Keratinocyte (primary cell): ENCODE results near the gene KDM4B. TPM values are rescaled to one million over a fixed set of nuclear protein-coding genes. Genes with fewer than 3 reads are reported as not detected.

Experiments used
- DNase-seq: peaks from one replicate; pipeline ENCODE4 v3.0.0-alpha.2; 2011; ENCODE audit warnings: low read depth, missing footprints, low spot score
- FAIRE-seq: peaks from 2 replicates; lab custom pipeline; 2011; peaks lifted over from hg19 to GRCh38; lab: Jason Lieb, UNC
- H2AFZ ChIP-seq: 2 replicates; pipeline ENCODE4 v1.6.0; 2012; ENCODE audit warnings: low read length, control low read depth, inconsistent platforms; ENCODE audit not compliant: control insufficient read depth
- H3K27ac ChIP-seq: 2 replicates; pipeline ENCODE4 v1.5.1; 2011; ENCODE audit warnings: low read length; ENCODE audit not compliant: control insufficient read depth, insufficient read depth
- H3K27me3 ChIP-seq: 3 replicates; pipeline ENCODE4 v1.6.0; 2011; ENCODE audit warnings: low read length; ENCODE audit not compliant: control insufficient read depth, insufficient read depth; ENCODE audit errors: extremely low read depth
- H3K36me3 ChIP-seq, 2 experiments: 2 replicates in 1 of 2; 3 replicates in 1 of 2; pipeline ENCODE4 v1.5.1; 2011; ENCODE audit warnings: low read length in 2 of 2, mild to moderate bottlenecking in 1 of 2; ENCODE audit not compliant: control insufficient read depth in 2 of 2, insufficient read depth in 2 of 2; ENCODE audit errors: extremely low read depth in 1 of 2
- H3K4me1 ChIP-seq: 3 replicates; pipeline ENCODE4 v1.5.1; 2011; ENCODE audit warnings: low read length; ENCODE audit not compliant: control insufficient read depth, insufficient read depth; ENCODE audit errors: extremely low read depth
- H3K4me2 ChIP-seq: 3 replicates; pipeline ENCODE4 v1.6.0; 2011; ENCODE audit warnings: low read depth, low read length; ENCODE audit not compliant: control insufficient read depth, insufficient read depth; ENCODE audit errors: extremely low read depth
- H3K4me3 ChIP-seq, 3 experiments: fragments of 200-600 bp in 1 of 3; sonication (generic) in 1 of 3; 2 replicates in 2 of 3; 3 replicates in 1 of 3; pipeline ENCODE4 v1.5.1; 2011 to 2016; ENCODE audit warnings: low read length in 3 of 3, mild to moderate bottlenecking in 3 of 3, control low read depth in 2 of 3, inconsistent platforms in 1 of 3, low read depth in 1 of 3, mixed read lengths in 1 of 3, mixed run types in 1 of 3, moderate library complexity in 1 of 3; ENCODE audit not compliant: control insufficient read depth in 2 of 3, insufficient read depth in 2 of 3; ENCODE audit errors: extremely low read depth in 1 of 3
- H3K79me2 ChIP-seq: 2 replicates; pipeline ENCODE4 v1.6.0; 2012; ENCODE audit warnings: low read length; ENCODE audit not compliant: control insufficient read depth, insufficient read depth
- H3K9ac ChIP-seq: 3 replicates; pipeline ENCODE4 v1.6.0; 2011; ENCODE audit warnings: low read length; ENCODE audit not compliant: control insufficient read depth, insufficient read depth; ENCODE audit errors: extremely low read depth
- H3K9me1 ChIP-seq: 3 replicates; pipeline ENCODE4 v1.6.0; 2011; ENCODE audit warnings: low read length; ENCODE audit not compliant: control insufficient read depth, insufficient read depth; ENCODE audit errors: extremely low read depth
- H3K9me3 ChIP-seq: 2 replicates; pipeline ENCODE4 v1.5.1; 2012; ENCODE audit warnings: low read depth, low read length; ENCODE audit not compliant: control insufficient read depth
- H4K20me1 ChIP-seq: 3 replicates; pipeline ENCODE4 v1.6.0; 2011; ENCODE audit warnings: low read length; ENCODE audit not compliant: control insufficient read depth, insufficient read depth; ENCODE audit errors: extremely low read depth
- EZH2 ChIP-seq: IDR thresholded peaks from one replicate; pipeline ENCODE4 v1.6.1; 2012; ENCODE audit warnings: inconsistent platforms, mild to moderate bottlenecking, low read length, moderate library complexity
- dilution Hi-C: fragments of 300-500 bp; cut with MboI; formaldehyde crosslinking; loops from one replicate; pipeline ENCODE4 v1.7.0; 2020; ENCODE audit warnings: low sequenced_read_pairs; ENCODE audit not compliant: extremely low pct_ligation_motif_present
- polyA plus RNA-seq, 5 experiments: library from polyadenylated mRNA; depleted of rRNA in 3 of 5; stranded (reverse) in 3 of 5; stranded (forward) in 1 of 5; unstranded in 1 of 5; fragments of >200 nt; gene quantifications; 1 replicate in 1 of 5; 2 replicates in 3 of 5; 3 replicates in 1 of 5; pipeline versions ENCODE4 v1.2.1 to v1.2.3, GENCODE V29; 2011 to 2012; ENCODE audit warnings: missing spikeins in 2 of 5, low read depth in 1 of 5, low replicate concordance in 1 of 5
- TF ChIP-seq, protein P1 (sequence below), 3 experiments: IDR thresholded peaks in 1 of 3; conservative IDR thresholded peaks in 1 of 3; optimal IDR thresholded peaks in 1 of 3; 2 replicates in 2 of 3; 3 replicates in 1 of 3; pipeline versions ENCODE3 to v1.5.1; 2011; ENCODE audit warnings: low read length in 3 of 3, mild to moderate bottlenecking in 3 of 3, moderate library complexity in 2 of 3, control low read depth in 1 of 3, inconsistent platforms in 1 of 3; ENCODE audit not compliant: insufficient read depth in 2 of 3; ENCODE audit errors: extremely low read depth in 1 of 3

The KDM4B gene
- polyA plus RNA-seq, 1 donor (not counting 4 experiments of a cell fraction or from before 2014, with no cell fraction given): 6.2 TPM

DNA sequence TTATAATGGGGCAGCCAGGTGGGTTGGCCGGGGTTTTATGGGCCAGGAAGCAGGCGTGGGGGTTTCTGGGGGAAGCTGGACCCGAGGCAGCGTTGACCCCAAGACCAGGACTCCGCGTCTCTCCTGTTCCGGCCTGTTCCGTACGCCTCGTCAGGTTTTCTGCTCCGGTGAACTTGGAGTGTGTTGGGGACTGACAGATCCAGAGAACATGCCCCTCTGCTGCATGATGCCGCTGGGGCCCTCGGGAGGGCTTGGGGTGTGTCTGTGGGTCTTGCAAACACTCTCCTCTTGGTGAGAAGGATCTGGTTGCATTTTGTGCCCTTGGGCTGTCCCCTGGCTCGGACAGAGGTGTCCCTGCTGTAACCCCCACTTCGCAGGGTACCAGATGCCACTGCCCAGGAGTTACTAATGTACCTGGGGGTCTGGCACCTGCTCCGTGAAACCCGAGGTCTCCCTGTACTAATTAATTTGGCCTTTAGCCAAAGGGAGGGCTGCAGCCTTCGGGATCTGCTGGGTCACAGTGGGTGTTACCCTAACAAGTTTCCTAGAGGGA, 15.6 kb downstream of the KDM4B start:
- Histone ChIP-seq H3K4me1 (no peaks in the 10 kb centered on the region), H3K9me3 (no peaks in the 10 kb centered on the region), H3K4me3 (no peak overlapping the region), H4K20me1 (peaks cover 16% of the 10 kb centered on the region), H3K4me2 (no peak overlapping the region), H3K9ac (no peak overlapping the region), H2AFZ (no peak overlapping the region), H3K27me3 (no peaks in the 10 kb centered on the region), H3K79me2 (peaks cover 69% of the 10 kb centered on the region), H3K9me1 (no peaks in the 10 kb centered on the region), H3K27ac (no peak overlapping the region), H3K36me3 (peaks cover 5 to 12% of the 10 kb centered on the region in 2 experiments)
- dilution Hi-C loops: no loop called here
- no peak for DNase-seq
- TF ChIP-seq EZH2: no peak
- TF ChIP-seq, protein P1, sequence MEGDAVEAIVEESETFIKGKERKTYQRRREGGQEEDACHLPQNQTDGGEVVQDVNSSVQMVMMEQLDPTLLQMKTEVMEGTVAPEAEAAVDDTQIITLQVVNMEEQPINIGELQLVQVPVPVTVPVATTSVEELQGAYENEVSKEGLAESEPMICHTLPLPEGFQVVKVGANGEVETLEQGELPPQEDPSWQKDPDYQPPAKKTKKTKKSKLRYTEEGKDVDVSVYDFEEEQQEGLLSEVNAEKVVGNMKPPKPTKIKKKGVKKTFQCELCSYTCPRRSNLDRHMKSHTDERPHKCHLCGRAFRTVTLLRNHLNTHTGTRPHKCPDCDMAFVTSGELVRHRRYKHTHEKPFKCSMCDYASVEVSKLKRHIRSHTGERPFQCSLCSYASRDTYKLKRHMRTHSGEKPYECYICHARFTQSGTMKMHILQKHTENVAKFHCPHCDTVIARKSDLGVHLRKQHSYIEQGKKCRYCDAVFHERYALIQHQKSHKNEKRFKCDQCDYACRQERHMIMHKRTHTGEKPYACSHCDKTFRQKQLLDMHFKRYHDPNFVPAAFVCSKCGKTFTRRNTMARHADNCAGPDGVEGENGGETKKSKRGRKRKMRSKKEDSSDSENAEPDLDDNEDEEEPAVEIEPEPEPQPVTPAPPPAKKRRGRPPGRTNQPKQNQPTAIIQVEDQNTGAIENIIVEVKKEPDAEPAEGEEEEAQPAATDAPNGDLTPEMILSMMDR (optimal IDR thresholded peaks at IDR 0.05 in 1 of 3, IDR thresholded peaks at IDR 0.05 in 1 of 3, conservative IDR thresholded peaks at IDR 0.05 in 1 of 3; ENCODE audit: extremely low read depth in 1 of 3, insufficient read depth in 2 of 3, low read length in 3 of 3): no peak
- no peak for FAIRE-seq

- H3K9ac ChIP-seq: no peak overlapping the region
- TF ChIP-seq EZH2: no peak
- TF ChIP-seq, protein P1 (optimal IDR thresholded peaks at IDR 0.05 in 1 of 3, IDR thresholded peaks at IDR 0.05 in 1 of 3, conservative IDR thresholded peaks at IDR 0.05 in 1 of 3; ENCODE audit: extremely low read depth in 1 of 3, insufficient read depth in 2 of 3, low read length in 3 of 3): no peak
- peaks cover 16% of the 10 kb centered on the region for H4K20me1 ChIP-seq
- no peak for DNase-seq
- H3K4me2 ChIP-seq: no peak overlapping the region
- no peak overlapping the region for H3K27ac ChIP-seq
- H3K79me2 ChIP-seq: peaks cover 75% of the 10 kb centered on the region
- dilution Hi-C loops: no loop called here
- no peak overlapping the region for H2AFZ ChIP-seq
- H3K27me3 ChIP-seq: no peaks in the 10 kb centered on the region
- no peak overlapping the region for H3K4me3 ChIP-seq
- H3K4me1 ChIP-seq: no peaks in the 10 kb centered on the region
- peaks cover 5 to 12% of the 10 kb centered on the region in 2 experiments for H3K36me3 ChIP-seq
- FAIRE-seq: no peak
- no peaks in the 10 kb centered on the region for H3K9me3 ChIP-seq
- H3K9me1 ChIP-seq: no peaks in the 10 kb centered on the region
Observed at GRCh38 chr19:4985551-4985991, 16.7 kb downstream of the KDM4B start.
